Mesodermal cell (in vitro differentiated cells): Measurements from ENCODE around the gene KCNQ1OT1.

Source experiments
- H3K27ac ChIP-seq: 2 replicates; pipeline ENCODE4 v1.7.0; 2013; ENCODE audit warnings: mild to moderate bottlenecking, low read depth, low read length, moderate library complexity; ENCODE audit not compliant: severe bottlenecking
- H3K36me3 ChIP-seq: 2 replicates; pipeline ENCODE4 v1.7.1; 2013; ENCODE audit warnings: mild to moderate bottlenecking, low read length, moderate library complexity; ENCODE audit not compliant: control insufficient read depth, insufficient read depth
- H3K4me1 ChIP-seq: one replicate; pipeline ENCODE4 v1.7.1; 2013; ENCODE audit warnings: mild to moderate bottlenecking, low read length; ENCODE audit not compliant: insufficient read depth, control insufficient read depth, poor library complexity, severe bottlenecking
- H3K4me3 ChIP-seq: 2 replicates; pipeline ENCODE4 v1.7.0; 2013; ENCODE audit warnings: low read length, control low read depth, mild to moderate bottlenecking; ENCODE audit not compliant: insufficient read depth, poor library complexity, severe bottlenecking; ENCODE audit errors: extremely low read depth
- H3K9me3 ChIP-seq: 2 replicates; pipeline ENCODE4 v1.7.1; 2013; ENCODE audit warnings: mild to moderate bottlenecking, low read length, moderate library complexity; ENCODE audit not compliant: control insufficient read depth
- WGBS, 2 experiments: methylation state at CpG; one replicate each; pipeline ENCODE4 v1.1.5; 2013; ENCODE audit warnings: missing lambda C conversion rate in 2 of 2; ENCODE audit not compliant: insufficient coverage in 2 of 2; 5-methylcytosine and 5-hydroxymethylcytosine counted together

Gene KCNQ1OT1

DNA sequence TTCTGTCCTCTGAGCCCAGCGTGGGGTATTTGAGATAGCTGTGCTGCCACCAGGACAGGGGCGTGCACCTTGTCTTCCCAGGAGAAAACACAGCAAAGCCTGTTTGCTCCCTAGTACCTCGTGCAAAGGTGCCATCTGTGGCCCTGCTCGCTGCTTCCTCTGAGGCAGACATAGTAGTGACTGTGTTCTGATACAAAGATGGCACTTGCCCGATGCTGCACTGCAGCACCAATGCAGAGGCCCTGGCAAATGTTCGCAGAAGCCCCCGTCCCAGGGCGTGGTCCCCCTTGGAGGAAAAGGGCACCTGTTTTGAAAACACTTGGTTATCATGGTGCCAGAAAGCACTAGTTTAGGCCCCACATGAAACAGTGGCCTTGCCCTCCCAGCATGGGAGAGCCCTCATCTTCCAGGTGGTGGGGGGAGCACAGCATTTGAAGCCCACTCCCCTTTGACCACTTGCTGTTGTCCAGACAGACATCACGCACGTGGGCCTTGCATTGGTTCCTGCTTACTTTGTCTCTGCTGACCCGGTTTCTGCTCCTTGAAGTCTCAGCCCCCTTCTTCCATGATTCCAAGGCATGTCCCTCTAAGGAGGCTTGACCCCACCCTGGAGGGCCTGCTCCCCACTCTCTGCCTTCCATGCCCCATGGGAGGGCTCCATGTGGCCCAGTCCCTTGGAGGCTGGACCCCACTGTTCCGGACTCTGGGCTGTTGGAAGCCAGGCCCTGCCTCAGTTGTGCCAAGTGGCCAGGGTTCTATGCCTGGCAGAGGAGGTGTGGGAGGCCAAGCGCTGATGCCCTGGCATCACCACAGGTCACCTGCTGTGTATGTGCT lies 109.4 kb downstream of the KCNQ1OT1 start:
- no peaks in the 10 kb centered on the region for H3K9me3 ChIP-seq
- H3K4me1 ChIP-seq: no peaks in the 10 kb centered on the region
- no peaks in the 10 kb centered on the region for H3K36me3 ChIP-seq
- H3K4me3 ChIP-seq: no peak overlapping the region
- 89 to 97% methylated on average over 12 to 13 of the region's 13 CpGs for WGBS, 2 experiments
- H3K27ac ChIP-seq: no peak overlapping the region

DNA sequence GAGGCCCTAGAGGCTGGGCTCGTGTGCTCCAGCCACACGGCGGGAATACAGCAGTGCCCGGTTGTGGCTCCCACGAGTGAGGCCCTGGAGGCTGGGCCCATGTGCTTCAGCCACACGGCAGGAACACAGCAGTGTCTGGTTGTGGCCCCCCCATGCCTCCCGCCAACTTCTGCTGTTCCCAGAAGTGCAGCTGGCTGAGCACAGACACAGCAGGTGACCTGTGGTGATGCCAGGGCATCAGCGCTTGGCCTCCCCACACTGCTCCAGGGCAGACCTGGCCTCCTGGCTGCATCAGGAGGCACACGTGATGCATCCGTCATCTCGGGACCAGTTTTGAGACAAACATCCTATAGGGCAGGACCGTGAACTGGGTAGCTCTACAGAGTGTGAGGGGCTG lies 110.3 kb downstream of the KCNQ1OT1 start:
- no peak overlapping the region for H3K27ac ChIP-seq
- no peaks in the 10 kb centered on the region for H3K4me1 ChIP-seq
- WGBS, 2 experiments: 91 to 92% methylated on average over 11 to 12 of the region's 12 CpGs

DNA sequence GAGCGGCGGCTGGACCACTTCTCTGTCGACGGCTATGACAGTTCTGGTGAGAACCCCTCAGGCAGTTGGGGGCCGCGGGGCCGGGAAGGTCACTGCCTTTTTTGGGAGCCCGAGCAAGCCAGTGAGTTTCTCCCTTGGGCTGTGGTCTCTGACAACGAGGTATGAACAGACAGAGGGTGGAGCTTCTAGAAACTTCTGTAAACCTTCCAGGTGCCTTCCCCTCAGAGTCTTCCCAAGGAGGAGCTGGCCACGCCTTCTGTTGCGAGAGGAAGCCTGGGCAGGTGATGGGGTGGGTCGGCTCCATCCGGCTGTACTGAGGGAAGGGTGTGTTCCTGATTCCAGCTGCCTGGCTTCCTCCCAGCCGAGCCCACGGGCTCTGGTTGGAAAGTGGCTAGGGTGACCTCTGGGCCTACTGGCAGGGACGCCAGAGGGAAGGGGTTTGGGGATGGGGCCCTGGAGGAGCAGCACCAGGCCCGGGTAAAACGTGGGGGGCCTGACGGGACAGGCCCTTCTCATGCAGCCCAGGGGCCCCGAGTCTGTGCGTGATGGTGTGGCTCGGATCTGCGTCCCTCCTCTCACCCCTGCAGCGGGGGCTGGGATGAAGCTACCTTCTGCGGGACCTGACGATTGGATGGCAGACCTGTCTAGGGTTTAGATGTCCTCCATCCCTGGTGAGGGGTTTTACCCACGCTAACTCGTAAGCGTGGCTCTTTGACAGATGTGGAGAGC lies 110.8 kb downstream of the KCNQ1OT1 start:
- H3K36me3 ChIP-seq: no peaks in the 10 kb centered on the region
- H3K4me3 ChIP-seq: no peak overlapping the region
- no peaks in the 10 kb centered on the region for H3K9me3 ChIP-seq
- H3K27ac ChIP-seq: no peak overlapping the region
- H3K4me1 ChIP-seq: no peaks in the 10 kb centered on the region
- 91 to 94% methylated on average over 18 to 25 of the region's 29 CpGs for WGBS, 2 experiments

More for the DNA sequence above, 110.3 kb downstream of the KCNQ1OT1 start:
- H3K4me3 ChIP-seq: no peak overlapping the region
- no peaks in the 10 kb centered on the region for H3K9me3 ChIP-seq
- H3K36me3 ChIP-seq: no peaks in the 10 kb centered on the region

DNA sequence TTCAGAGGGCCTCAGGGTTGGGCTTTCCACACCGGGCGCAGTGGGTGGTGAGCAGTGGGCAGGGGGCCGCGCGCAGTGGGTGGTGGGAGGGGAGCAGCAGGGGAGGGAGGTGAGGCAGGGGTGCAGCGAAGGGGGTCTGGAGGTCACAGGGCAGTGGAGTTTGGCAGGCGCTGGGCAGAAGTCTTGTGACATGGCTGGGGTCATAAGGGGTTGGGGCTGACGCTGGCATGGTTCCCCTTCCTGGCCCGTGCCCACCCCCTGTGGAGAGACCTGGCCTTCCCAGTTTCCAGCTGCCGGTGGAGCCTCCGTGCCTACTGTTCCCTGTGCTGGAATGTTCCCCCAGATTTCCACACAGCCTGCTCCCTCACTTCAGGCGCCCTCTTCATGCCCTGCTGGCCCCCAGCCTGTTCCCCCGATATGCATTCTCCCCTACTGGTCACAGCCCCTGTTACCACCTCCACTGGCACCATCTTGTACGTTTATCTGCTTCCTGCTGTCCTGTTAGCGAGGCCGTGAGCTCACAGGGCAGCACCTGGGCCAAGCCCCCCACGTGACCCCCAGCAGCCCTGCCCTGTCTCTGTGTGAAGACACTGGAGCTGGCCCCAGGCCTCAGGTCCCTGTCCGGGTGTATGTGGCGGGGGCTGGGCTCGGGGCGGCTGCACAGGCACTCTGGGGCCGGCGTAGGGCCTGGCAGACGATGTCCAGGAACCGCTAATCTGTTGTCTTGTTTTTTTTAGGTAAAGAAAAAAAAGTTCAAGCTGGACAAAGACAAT lies 111.6 kb downstream of the KCNQ1OT1 start:
- H3K36me3 ChIP-seq: no peaks in the 10 kb centered on the region
- H3K4me3 ChIP-seq: no peak overlapping the region
- WGBS, 2 experiments: 90 to 92% methylated on average over 19 to 23 of the region's 25 CpGs
- H3K27ac ChIP-seq: no peak overlapping the region
- H3K9me3 ChIP-seq: no peaks in the 10 kb centered on the region
- no peaks in the 10 kb centered on the region for H3K4me1 ChIP-seq

DNA sequence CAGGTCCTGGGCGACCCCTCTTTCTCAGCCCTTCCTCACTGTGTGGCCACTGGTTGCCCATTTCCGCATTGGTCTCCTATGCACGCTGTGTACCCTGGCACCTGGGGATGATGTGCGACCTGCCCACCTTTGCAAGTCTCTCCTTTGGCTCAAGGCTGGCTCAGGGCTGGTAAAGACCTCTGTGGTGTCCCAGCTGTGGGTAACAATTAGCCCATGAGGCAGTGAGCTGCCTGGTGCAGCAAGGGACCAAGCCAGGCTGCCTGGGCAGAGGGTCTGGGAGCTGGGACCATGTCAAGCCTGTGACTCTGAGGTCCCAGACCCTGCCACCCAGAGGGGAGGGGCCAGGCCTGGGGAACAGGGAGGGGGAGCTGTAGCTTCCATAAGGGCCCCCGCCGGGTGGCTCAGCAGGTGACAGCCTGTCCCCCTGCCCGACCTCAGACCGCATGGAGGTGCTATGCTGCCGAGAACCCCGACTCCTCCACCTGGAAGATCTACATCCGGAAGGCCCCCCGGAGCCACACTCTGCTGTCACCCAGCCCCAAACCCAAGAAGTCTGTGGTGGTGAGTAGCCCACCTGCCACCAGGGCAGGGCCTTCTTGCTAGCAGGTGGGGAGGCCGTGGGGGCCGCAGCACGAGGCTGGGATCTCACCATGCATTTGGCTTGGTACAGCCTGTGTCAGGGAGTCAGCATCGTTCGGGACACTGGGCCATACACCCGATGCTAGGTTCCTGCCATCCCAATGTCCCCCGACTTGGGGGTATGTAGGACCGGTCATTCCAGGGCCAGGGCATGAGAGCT lies 112.5 kb downstream of the KCNQ1OT1 start:
- WGBS, 2 experiments: 92 to 95% methylated on average over 15 to 18 of the region's 20 CpGs
- Histone ChIP-seq H3K4me1 (peaks cover 4% of the 10 kb centered on the region), H3K36me3 (no peaks in the 10 kb centered on the region)

DNA sequence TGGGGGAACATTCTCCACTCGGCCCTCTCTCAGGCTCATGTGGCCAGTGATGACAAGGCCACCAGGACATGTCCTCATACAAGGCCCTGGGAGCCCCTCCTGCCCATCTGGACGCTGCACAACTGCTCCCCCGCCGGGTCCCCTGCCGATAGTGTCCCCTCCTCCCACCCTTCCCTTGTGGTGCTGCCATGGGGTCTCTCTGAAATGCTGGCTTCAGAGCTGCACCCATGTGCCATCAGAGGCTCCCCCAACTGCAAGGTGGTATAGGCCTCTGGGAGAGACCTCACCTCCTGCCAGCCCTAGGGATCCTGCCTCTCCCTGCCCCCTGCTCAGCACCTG lies 113.0 kb downstream of the KCNQ1OT1 start:
- Histone ChIP-seq H3K36me3 (no peaks in the 10 kb centered on the region), H3K9me3 (no peaks in the 10 kb centered on the region), H3K4me1 (peaks cover 5% of the 10 kb centered on the region)

More for the DNA sequence above, 112.5 kb downstream of the KCNQ1OT1 start:
- Histone ChIP-seq H3K4me3 (no peak overlapping the region), H3K27ac (no peak overlapping the region), H3K9me3 (no peaks in the 10 kb centered on the region)

DNA sequence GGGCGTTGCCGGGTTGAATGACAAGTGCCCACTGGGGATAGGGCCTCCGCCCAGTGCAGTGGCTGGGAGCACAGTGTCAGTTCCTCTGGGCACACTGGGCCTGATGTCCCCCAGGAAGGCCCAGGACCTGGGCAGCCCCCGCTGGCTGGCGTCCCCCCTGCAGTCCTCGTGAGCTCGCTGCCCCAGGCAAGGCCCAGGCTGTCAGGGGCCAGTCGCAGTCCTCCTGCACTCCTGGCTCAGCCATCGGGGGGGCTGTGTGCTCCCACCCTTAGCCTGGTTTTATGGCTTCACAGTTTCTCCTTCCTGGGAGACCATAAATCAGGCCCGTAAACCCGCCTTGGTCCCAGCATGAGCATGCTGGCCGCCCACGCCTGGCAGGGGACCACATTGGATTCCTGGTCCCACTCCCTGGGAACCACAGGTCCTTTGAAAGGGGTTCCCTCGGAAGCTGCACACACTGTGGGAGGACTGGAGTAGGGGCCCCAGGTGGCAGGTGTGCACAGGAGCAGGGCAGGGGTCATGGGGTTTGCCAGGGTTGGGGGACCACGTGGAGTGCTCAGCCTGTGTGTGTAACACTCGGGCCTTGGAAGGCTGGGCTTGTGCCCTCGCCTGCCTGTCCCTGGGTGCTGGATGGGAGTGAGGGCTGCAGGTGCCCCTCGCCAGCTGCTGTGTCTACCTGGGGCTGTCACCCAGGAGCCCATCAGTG lies 113.6 kb downstream of the KCNQ1OT1 start:
- Histone ChIP-seq H3K4me3 (no peak overlapping the region), H3K9me3 (no peaks in the 10 kb centered on the region), H3K27ac (no peak overlapping the region), H3K36me3 (no peaks in the 10 kb centered on the region), H3K4me1 (peaks cover 5% of the 10 kb centered on the region)
- WGBS, 2 experiments: 87 to 88% methylated on average over 16 to 18 of the region's 18 CpGs

More for the DNA sequence above, 113.0 kb downstream of the KCNQ1OT1 start:
- H3K4me3 ChIP-seq: no peak overlapping the region
- H3K27ac ChIP-seq: no peak overlapping the region
- 43 to 94% methylated on average over 1 to 5 of the region's 5 CpGs for WGBS, 2 experiments

DNA sequence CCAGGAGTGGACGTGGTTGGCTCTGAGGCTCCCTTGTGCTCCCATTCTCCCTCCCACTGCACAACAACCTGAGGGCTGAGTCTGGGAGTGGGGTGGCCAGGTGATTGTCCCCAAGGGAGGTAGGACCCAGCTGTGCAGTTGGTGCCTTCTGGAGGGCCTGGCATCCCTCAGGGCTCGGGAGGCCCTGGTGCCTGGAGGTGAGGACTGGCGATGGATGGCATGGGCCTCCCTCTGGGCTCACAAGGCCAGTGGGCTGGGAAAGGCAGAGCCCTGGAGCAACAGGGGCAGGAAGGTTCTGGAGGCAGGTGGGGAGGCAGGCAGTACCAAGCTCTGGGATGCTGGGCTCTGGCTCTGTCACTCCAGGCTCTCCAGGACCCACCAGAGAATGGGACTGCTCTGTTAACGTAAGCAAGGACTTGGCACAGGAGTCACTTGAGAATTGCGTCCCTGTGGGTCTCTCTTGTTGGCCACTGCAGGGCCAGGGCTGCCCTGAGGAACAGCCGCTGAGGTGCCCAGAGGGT lies 114.2 kb downstream of the KCNQ1OT1 start:
- no peak overlapping the region for H3K27ac ChIP-seq
- H3K9me3 ChIP-seq: no peaks in the 10 kb centered on the region
- WGBS, 2 experiments: 97 to 100% methylated on average over 4 to 5 of the region's 6 CpGs
- no peaks in the 10 kb centered on the region for H3K36me3 ChIP-seq
- H3K4me3 ChIP-seq: no peak overlapping the region
- H3K4me1 ChIP-seq: peaks cover 5% of the 10 kb centered on the region

DNA sequence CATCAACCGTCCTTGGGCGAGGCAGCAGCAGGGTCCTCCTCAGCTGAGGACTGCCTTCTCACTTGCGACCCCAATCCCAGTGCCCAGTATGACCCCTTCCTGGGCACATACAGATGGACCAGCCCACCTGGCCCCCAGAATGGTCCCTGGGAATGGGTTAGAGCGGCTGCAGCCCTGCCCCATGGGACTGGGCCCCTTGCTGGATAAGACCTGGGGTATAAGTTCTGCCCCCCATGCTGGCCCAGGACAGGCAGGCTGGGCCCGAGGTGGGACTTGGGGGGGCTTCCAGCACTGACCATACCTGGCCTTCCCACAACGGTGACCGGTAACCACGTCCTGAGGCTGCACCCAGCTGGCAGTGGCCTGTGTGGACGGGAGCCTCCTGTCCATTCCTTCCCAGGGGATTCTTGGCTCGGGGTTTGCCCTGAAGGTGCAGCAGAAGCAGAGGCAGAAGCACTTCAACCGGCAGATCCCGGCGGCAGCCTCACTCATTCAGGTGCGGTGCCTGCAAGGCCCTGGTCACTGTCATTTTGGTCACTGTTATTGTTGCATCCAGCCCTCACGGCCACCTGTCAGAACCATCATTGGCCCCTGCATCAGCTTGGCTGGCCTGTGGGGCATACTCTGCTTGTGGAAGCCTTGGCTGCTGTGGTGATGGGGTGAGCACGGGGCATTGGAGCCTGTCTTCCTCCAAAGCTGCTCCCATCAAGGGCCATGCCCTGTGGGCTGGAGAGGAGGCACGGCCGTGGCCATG lies 114.8 kb downstream of the KCNQ1OT1 start:
- no peaks in the 10 kb centered on the region for H3K9me3 ChIP-seq
- 94 to 95% methylated on average over 16 to 18 of the region's 18 CpGs for WGBS, 2 experiments
- H3K4me3 ChIP-seq: no peak overlapping the region
- H3K36me3 ChIP-seq: no peaks in the 10 kb centered on the region
- peaks cover 5% of the 10 kb centered on the region for H3K4me1 ChIP-seq
- H3K27ac ChIP-seq: no peak overlapping the region
